Keratinocyte (primary cell): ENCODE results near the gene SMIM26.

Source experiments
- EZH2 ChIP-seq: IDR thresholded peaks from one replicate; pipeline ENCODE4 v1.6.1; 2012; ENCODE audit warnings: inconsistent platforms, mild to moderate bottlenecking, low read length, moderate library complexity
- TF ChIP-seq, protein P1 (sequence below), 3 experiments: IDR thresholded peaks in 1 of 3; conservative IDR thresholded peaks in 1 of 3; optimal IDR thresholded peaks in 1 of 3; 2 replicates in 2 of 3; 3 replicates in 1 of 3; pipeline versions ENCODE3 to v1.5.1; 2011; ENCODE audit warnings: low read length in 3 of 3, mild to moderate bottlenecking in 3 of 3, moderate library complexity in 2 of 3, control low read depth in 1 of 3, inconsistent platforms in 1 of 3; ENCODE audit not compliant: insufficient read depth in 2 of 3; ENCODE audit errors: extremely low read depth in 1 of 3

DNA sequence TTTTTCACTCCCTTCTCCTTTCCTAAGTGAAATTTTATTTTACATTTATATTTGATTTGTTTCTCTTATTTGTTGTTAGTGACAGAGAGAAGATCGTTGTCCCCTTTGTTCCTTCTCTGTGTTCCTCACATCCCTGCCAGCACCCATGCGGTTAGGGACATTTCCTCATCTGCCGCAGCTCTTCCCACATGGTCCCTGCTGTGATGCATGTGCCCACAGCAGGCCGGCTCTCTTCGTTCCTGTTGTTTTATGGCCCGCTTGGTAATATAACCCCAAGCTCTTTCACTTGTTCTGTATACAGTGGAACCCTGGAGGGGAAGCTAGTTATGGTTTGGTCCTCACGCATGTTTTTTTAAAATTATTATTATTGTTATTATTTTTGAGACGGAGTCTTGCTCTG lies 44.3 kb downstream of the SMIM26 start:
- no peak for TF ChIP-seq EZH2
- TF ChIP-seq, protein P1, sequence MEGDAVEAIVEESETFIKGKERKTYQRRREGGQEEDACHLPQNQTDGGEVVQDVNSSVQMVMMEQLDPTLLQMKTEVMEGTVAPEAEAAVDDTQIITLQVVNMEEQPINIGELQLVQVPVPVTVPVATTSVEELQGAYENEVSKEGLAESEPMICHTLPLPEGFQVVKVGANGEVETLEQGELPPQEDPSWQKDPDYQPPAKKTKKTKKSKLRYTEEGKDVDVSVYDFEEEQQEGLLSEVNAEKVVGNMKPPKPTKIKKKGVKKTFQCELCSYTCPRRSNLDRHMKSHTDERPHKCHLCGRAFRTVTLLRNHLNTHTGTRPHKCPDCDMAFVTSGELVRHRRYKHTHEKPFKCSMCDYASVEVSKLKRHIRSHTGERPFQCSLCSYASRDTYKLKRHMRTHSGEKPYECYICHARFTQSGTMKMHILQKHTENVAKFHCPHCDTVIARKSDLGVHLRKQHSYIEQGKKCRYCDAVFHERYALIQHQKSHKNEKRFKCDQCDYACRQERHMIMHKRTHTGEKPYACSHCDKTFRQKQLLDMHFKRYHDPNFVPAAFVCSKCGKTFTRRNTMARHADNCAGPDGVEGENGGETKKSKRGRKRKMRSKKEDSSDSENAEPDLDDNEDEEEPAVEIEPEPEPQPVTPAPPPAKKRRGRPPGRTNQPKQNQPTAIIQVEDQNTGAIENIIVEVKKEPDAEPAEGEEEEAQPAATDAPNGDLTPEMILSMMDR (optimal IDR thresholded peaks at IDR 0.05 in 1 of 3, IDR thresholded peaks at IDR 0.05 in 1 of 3, conservative IDR thresholded peaks at IDR 0.05 in 1 of 3; ENCODE audit: extremely low read depth in 1 of 3, insufficient read depth in 2 of 3, low read length in 3 of 3), result no peak
